Panc1 (cell line): Measurements from ENCODE around the gene MACROD1. TPM values are rescaled to one million over a fixed set of nuclear protein-coding genes. Genes with fewer than 3 reads are reported as not detected.
A peak's percentile ranks its signal among the peaks of the same experiment; 100 is the strongest.

Experiments
- ATAC-seq: fragments of 200-7000 bp; cut with Tn5 transposase; 2 replicates; pipeline ENCODE4 v1.9.1; 2020; ENCODE audit warnings: mild to moderate bottlenecking, moderate library complexity
- BruUV-seq: library from RNA; stranded (reverse); fragments of 400-500 nt; replicated peaks from 2 replicates; lab custom pipeline; 2021; lab: Mats Ljungman, UMichigan
- CTCF ChIA-PET: fragments of 300-600 bp; sonication (Branson Sonifier 250); formaldehyde crosslinking; loops from one replicate; lab custom pipeline; 2022; ENCODE audit warnings: antibody characterized with exemption; lab: Charles Lee
- POLR2A ChIA-PET: fragments of 300-600 bp; sonication (Branson Sonifier 250); formaldehyde crosslinking; loops from one replicate; lab custom pipeline; 2022; ENCODE audit warnings: antibody characterized with exemption; lab: Charles Lee
- DNase-seq: peaks from one replicate; pipeline ENCODE4 v3.0.0-alpha.2; 2010; ENCODE audit warnings: low read depth, low spot score
- H3K27ac ChIP-seq: 2 replicates; pipeline ENCODE4 v1.5.1; 2011; ENCODE audit warnings: mild to moderate bottlenecking, low read length, inconsistent platforms
- H3K27me3 ChIP-seq: fragments of 200-500 bp; sonication (Bioruptor generic); 2 replicates; pipeline ENCODE4 v1.6.0; 2014; ENCODE audit warnings: low read length, inconsistent platforms; ENCODE audit not compliant: control insufficient read depth, insufficient read depth
- H3K36me3 ChIP-seq: fragments of 200-500 bp; sonication (Bioruptor generic); 2 replicates; pipeline ENCODE4 v1.5.1; 2014; ENCODE audit warnings: inconsistent platforms, mild to moderate bottlenecking, low read length, moderate library complexity; ENCODE audit not compliant: control insufficient read depth, insufficient read depth
- H3K4me1 ChIP-seq: 2 replicates; pipeline ENCODE4 v1.5.1; 2011; ENCODE audit warnings: inconsistent platforms, mild to moderate bottlenecking, low read length, moderate library complexity; ENCODE audit not compliant: control insufficient read depth, insufficient read depth
- H3K4me3 ChIP-seq, 2 experiments: 2 replicates each; pipeline ENCODE4 v1.5.1; 2011 to 2012; ENCODE audit warnings: low read depth in 2 of 2, low read length in 2 of 2, mild to moderate bottlenecking in 2 of 2, inconsistent platforms in 1 of 2, moderate library complexity in 1 of 2
- H3K9me3 ChIP-seq: fragments of 200-500 bp; sonication (Bioruptor generic); 2 replicates; pipeline ENCODE4 v1.5.1; 2014; ENCODE audit warnings: low read depth, mild to moderate bottlenecking, inconsistent platforms, low read length, moderate library complexity; ENCODE audit not compliant: control insufficient read depth, insufficient read depth
- POLR2AphosphoS5 ChIP-seq: IDR thresholded peaks from 2 replicates; pipeline ENCODE4 v1.6.1; 2012; ENCODE audit warnings: mild to moderate bottlenecking, low read depth, low read length, moderate library complexity
- REST ChIP-seq, 2 experiments: IDR thresholded peaks; 2 replicates each; pipeline ENCODE4 v1.6.1; 2011 to 2012; ENCODE audit warnings: low read depth in 2 of 2, control low read depth in 1 of 2, low read length in 1 of 2, mild to moderate bottlenecking in 1 of 2, moderate library complexity in 1 of 2; ENCODE audit not compliant: insufficient read depth in 1 of 2
- SIN3A ChIP-seq: IDR thresholded peaks from 2 replicates; pipeline ENCODE4 v1.6.1; 2012; ENCODE audit warnings: low read depth, mild to moderate bottlenecking, low read length, moderate library complexity, borderline replicate concordance; ENCODE audit not compliant: insufficient read depth
- TCF7L2 ChIP-seq: IDR thresholded peaks from 2 replicates; pipeline ENCODE4 v1.6.1; 2011; ENCODE audit warnings: mild to moderate bottlenecking, low read depth, low read length, inconsistent platforms
- in situ Hi-C: cut with HindIII; loops from 2 replicates; pipeline ENCODE4 v1.10.0; 2016; ENCODE audit warnings: low sequenced_read_pairs, low pct_unique_long_range_greater_than_20kb
- intact Hi-C: fragments of 100-400 bp; cut with micrococcal nuclease; formaldehyde crosslinking; loops from one replicate; pipeline ENCODE4 v1.10.0; 2022; ENCODE audit not compliant: unreplicated experiment
- total RNA-seq: library from RNA; stranded (reverse); gene quantifications from one replicate; pipeline ENCODE4 v1.2.1, GENCODE V29; 2021; ENCODE audit not compliant: unreplicated experiment
- TF ChIP-seq, protein P1 (sequence below): fragments of 450-650 bp; IDR thresholded peaks from 2 replicates; pipeline ENCODE4 v1.5.1; 2017; ENCODE audit warnings: mild to moderate bottlenecking

MACROD1 gene
- total RNA-seq, 1 experiment from 2014 or later = 16.8 TPM

- H3K4me3 ChIP-seq = peak overlapping the region in 1 of 2 experiments; percentile 28; a peak in 2 of 4 replicates
- DNase-seq (peak; percentile 75), ATAC-seq (peak; percentile 78)
- POLR2A ChIA-PET = interaction anchor here (0.5 to 0.7 kb wide), 3 partner anchors 12 to 85 kb away, joined by 3 to 7 read pairs (median 7); no protein-coding TSS in a partner anchor
- TF ChIP-seq REST (IDR thresholded peaks at IDR 0.05; ENCODE audit: insufficient read depth in 1 of 2, low read depth in 2 of 2, low read length in 1 of 2) = peak in 1 of 2 experiments; percentile 35; a peak in 1 of 4 replicates
- TF ChIP-seq POLR2AphosphoS5 = peak; percentile 53; the same call in 1 of the 2 replicates
- no peak for TF ChIP-seq SIN3A
- no peak for TF ChIP-seq TCF7L2
- intact Hi-C loops = no loop called here
- CTCF ChIA-PET = interaction anchor here (0.7 kb wide), 1 partner anchor 70 kb away, joined by 4 read pairs; no protein-coding TSS in a partner anchor
- peaks cover 7% of the 10 kb centered on the region; the same call in 1 of the 2 replicates for H3K9me3 ChIP-seq
- H3K36me3 ChIP-seq = no peaks in the 10 kb centered on the region
- no TSS peak for BruUV-seq
- H3K27me3 ChIP-seq = no peaks in the 10 kb centered on the region
- in situ Hi-C loops = no loop called here
- peaks cover 32% of the 10 kb centered on the region for H3K4me1 ChIP-seq
- H3K27ac ChIP-seq = peak overlapping the region; percentile 86
Observed at GRCh38 chr11:64181506-64182411, 15.8 kb upstream of the MACROD1 start.

DNA sequence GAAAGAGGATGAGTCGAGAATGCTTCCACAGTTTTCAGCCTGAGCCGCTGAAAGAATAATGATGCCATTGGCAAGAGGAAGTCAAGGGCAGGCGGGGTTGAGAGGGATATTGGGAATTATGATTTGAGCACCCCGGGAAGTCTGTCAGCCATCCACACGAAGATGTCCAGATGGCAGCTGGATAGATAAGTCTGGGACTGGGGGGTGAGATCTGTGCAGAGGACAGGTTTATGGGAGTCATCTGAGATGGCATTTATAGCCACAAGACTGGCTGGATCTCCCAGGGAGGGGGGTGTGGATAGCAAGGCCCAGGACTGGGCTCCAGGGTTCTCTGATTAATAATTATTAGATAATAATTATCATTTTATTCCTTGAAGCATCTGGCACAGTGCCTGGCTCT, 15.0 kb upstream of the MACROD1 start:
- H3K4me1 ChIP-seq = peaks cover 32% of the 10 kb centered on the region
- H3K27ac ChIP-seq = peak overlapping the region; percentile 86
- DNase-seq (no peak), ATAC-seq (no peak)
- CTCF ChIA-PET = no interaction called here
- POLR2A ChIA-PET = interaction anchor here (0.6 kb wide), 1 partner anchor 131 kb away, joined by 8 read pairs; no protein-coding TSS in a partner anchor
- no peak for TF ChIP-seq SIN3A
- no peak for TF ChIP-seq REST (IDR thresholded peaks at IDR 0.05; ENCODE audit: insufficient read depth in 1 of 2, low read depth in 2 of 2, low read length in 1 of 2)
- TF ChIP-seq TCF7L2 = no peak
- TF ChIP-seq, protein P1, sequence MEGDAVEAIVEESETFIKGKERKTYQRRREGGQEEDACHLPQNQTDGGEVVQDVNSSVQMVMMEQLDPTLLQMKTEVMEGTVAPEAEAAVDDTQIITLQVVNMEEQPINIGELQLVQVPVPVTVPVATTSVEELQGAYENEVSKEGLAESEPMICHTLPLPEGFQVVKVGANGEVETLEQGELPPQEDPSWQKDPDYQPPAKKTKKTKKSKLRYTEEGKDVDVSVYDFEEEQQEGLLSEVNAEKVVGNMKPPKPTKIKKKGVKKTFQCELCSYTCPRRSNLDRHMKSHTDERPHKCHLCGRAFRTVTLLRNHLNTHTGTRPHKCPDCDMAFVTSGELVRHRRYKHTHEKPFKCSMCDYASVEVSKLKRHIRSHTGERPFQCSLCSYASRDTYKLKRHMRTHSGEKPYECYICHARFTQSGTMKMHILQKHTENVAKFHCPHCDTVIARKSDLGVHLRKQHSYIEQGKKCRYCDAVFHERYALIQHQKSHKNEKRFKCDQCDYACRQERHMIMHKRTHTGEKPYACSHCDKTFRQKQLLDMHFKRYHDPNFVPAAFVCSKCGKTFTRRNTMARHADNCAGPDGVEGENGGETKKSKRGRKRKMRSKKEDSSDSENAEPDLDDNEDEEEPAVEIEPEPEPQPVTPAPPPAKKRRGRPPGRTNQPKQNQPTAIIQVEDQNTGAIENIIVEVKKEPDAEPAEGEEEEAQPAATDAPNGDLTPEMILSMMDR = no peak
- TF ChIP-seq POLR2AphosphoS5 = no peak
- no peaks in the 10 kb centered on the region for H3K27me3 ChIP-seq
- in situ Hi-C loops = no loop called here
- H3K36me3 ChIP-seq = no peaks in the 10 kb centered on the region
- H3K9me3 ChIP-seq = peaks cover 7% of the 10 kb centered on the region; the same call in 1 of the 2 replicates
- no TSS peak for BruUV-seq
- no peak overlapping the region for H3K4me3 ChIP-seq
- intact Hi-C loops = no loop called here
